GM21447 (cell line): Measurements from ENCODE around the gene MCTP1.

ENCODE experiments used
- ATAC-seq: cut with Tn5 transposase; IDR thresholded peaks from one replicate; pipeline ENCODE4 v1.9.1; 2021; ENCODE audit not compliant: unreplicated experiment

MCTP1 gene

GRCh38 chr5:94891565-94891964 lies 393.3 kb downstream of the MCTP1 start:
- ATAC-seq: no peak

- ATAC-seq: no peak
Measured at GRCh38 chr5:94890907-94891306, 394.0 kb downstream of the MCTP1 start.

DNA sequence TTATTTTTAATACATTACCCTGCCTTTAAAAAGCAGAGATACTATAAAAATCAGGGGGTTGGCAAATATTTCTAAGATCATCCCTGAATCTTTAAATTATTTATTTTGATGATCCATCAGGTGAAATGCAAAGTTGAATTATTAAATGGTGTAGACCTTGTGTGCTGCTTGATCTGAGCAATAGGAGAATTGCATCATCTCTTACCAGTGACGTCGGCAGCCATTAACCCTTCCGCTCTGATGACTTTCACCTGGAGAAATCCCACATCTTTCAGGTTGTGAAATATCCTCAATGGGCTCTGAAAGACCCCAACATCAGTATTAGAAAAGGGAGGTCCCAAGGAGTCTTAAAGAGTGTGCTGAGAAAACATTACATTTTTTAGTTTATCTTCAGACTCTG lies 396.2 kb downstream of the MCTP1 start:
- no peak for ATAC-seq

DNA sequence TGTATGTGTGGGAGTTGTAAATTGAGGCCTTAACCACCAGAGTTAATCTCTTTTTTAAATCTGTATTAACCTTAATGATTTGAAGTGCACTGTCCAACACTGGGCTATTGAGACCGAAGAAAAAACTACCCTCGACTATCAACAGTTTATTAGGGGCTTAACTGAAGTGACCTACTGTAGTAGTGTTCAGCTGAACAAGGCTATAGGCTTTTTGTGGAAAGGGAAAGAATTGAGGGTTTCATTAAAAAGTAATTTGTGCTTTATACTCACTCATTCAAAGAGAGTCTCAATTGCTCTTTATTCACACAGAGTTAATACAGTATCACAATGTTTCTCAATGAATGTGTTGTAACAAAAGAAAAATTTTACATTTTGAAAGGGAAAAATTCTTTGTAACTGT lies 399.0 kb downstream of the MCTP1 start:
- ATAC-seq: no peak

- no peak for ATAC-seq
Measured at GRCh38 chr5:94884311-94884710, 400.6 kb downstream of the MCTP1 start.

- no peak for ATAC-seq
Measured at GRCh38 chr5:94872526-94872925, 412.4 kb downstream of the MCTP1 start.

- ATAC-seq: no peak
Measured at GRCh38 chr5:94870511-94871183, 414.2 kb downstream of the MCTP1 start.

GRCh38 chr5:94869921-94870320 lies 415.0 kb downstream of the MCTP1 start:
- ATAC-seq: no peak

DNA sequence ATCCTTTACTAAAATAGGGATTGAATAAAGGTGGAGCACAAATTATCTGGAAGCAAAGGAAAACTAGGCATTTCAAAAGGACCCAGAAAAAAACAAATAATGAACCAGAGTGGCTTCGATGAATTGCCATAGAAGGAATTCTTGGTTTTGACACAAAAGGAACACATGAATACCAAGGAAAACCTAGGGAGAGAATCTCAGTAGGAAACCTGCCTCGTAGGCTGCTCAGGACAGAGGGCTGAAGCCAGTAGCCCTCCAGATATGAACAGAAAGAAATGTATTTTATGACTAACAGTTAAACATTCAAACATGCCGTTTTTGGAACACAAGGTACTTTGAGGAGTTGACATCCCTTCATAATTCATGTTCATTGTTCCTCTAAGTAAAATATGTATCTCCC lies 420.9 kb downstream of the MCTP1 start:
- no peak for ATAC-seq

GRCh38 chr5:94857111-94857510 lies 427.8 kb downstream of the MCTP1 start:
- no peak for ATAC-seq

DNA sequence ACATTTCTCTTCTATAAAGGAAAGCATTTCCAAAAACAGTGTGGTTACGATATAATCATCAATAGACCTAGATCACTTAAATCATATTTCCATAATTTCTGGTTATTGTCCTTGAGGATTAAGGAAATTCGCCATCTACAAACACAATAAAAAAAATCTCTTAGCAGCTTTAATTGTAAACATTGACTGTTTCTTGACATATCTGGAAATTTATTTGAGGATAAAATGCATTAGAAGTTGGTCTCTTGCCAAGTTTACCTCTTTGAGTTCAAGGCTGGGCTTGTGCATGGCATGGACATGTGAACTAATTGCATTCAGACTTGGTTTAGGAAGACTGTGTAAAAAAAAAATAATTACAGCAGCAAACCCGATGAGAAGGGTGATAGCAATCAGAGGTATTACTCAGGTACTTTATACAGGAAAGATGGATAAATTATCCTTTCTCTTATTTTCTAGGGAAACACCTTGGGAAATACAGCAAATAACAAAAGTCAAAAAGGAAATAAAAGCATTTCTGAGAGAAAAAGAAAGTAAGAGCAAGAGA lies 428.6 kb downstream of the MCTP1 start:
- ATAC-seq: no peak

DNA sequence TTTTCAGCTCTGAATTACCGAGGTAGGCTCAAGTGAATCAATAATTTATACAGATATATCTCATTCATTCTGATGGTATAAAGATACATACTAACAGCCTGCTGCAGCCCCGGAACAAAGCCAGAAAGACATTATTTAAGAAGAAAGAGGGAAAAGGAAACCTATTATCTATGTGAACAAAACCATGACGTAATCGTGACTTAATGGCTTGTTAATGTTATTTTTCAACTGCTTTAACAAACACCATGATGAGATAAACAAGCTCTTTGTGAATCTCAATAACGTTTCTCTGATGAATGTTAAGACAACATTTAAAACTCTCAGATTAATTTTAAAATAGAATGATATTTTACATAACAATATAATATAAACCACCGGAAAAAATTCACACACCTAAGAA lies 429.4 kb downstream of the MCTP1 start:
- ATAC-seq: no peak

DNA sequence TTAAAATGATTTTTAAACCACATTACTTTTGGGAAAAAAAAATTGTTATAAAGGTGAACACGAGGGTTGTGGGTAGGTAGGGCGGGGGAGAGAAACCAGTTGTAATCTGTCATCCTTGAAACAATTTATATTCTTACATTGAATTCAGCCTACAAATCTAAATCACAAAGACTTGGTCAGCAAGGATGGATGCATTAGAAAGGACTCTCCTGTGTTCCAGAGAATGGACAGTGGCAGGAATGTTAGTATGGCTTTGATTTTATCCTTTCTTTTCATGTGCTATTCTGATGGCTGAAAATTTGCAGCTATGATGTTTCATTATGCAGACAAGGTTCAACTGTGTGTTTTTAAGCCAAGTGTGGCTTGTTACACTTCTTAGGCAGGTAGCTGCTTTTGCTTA lies 431.8 kb downstream of the MCTP1 start:
- no peak for ATAC-seq

GRCh38 chr5:94850960-94851359 lies 433.9 kb downstream of the MCTP1 start:
- ATAC-seq: no peak

DNA sequence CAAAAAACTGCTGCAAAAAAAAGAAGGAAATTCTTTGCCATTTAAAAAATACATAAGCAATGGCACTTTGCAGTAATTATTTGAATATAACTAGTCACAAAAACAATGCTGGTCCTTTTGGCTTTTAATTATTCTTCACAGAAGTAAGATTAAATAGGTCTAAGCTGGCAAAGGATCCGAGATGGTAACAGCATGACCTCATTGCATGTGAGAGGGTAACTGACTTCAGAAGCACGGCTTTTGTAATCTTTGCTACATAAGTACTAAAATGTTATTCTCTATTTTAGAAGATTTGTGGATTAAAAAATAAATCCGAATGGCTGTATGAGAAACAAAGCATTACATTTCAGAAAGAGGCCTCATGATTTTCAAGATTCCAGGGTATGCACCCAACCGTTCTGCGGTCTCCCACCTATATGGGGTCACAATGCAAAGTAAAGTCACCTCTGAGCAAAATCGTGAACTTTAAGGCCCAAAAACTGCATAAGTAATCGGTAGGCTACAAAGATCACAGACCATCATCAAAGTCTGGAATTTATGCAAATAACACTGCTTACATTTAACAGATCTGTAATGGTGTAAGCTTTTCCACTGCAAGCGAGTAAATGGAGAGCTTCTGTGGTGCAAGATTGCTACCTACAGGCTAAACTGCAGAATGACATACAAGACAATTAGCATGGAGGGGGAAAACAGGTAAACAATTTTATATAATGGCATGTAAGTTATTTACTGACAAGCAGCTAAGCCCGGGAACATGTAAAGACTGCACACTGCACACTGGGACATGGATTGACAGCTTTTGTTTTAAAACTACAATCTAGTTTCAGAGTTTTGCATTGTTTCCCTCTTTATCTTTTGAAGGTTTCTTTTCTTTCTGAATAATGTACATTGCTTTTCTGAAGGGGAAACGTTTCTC lies 434.8 kb downstream of the MCTP1 start:
- ATAC-seq: peak; percentile 96

- no peak for ATAC-seq
Measured at GRCh38 chr5:94849324-94849723, 435.6 kb downstream of the MCTP1 start.

GRCh38 chr5:94847726-94848125 lies 437.2 kb downstream of the MCTP1 start:
- no peak for ATAC-seq

DNA sequence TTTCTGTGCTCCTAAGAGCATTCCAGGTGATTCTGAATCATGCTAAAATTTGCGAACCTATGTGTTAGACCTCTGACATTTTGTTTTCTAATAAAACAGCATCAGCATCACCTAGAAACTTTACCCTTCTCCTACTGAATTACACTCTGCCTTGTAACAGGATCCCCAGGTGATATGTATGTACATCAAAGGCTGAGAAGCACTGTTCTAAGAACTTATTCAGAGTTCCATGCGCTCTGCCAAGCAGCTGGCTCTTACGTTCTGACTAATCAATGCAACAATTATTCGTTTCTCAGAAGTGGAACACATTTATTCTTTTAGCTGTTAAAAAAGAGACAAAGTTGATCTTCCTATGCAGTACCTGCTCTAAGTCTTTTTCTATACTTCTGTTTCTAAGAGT lies 437.9 kb downstream of the MCTP1 start:
- ATAC-seq: no peak

DNA sequence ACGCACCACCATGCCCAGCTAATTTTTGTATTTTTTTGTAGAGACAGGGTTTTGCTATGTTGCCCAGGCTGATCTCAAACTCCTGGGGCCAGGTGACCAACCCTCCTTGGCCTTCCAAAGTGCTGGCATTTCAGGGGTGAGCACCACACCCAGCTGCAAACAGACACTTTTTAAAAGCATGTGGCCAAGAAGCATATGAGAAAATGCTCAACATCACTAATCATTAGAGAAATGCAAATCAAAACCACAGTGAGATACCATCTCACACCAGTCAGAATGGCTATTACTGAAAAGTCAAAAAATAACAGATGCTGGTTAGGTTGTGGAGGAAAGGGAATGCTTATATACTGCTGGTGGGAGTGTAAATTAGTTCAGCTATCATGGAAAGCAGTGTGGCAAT lies 439.2 kb downstream of the MCTP1 start:
- peak; percentile 45 for ATAC-seq

DNA sequence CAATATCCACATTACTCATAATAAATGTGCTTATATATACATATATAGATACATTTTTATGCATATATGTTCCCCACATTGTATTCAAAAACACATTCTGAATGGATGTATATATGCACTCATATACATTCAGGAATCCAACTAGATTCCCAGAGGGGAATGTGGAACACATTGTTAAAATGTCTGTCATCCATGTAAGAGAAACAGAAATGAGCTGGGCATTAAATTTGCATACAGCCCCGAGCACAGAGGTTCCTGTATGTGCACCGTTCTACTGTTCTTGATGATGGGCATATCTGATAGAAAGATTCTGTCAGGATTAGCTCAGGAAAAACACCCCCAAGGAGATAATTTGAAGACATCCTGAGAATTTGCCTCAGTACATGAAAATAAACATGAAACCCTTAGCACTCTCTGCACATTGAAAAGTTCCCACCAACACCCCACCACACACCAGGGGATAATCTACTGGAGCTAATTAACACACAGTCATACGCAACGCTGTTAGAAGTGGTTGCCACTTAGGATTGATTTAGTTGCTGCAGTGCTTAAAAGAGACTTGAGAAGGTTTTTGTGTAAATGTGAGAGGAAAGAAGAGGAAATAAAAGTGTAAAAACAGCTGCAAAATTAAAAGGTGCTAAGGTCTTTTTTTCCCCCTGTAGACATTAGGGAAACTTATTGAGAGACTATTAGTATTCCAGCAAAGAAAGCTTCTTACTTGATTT lies 443.1 kb downstream of the MCTP1 start:
- ATAC-seq: no peak

DNA sequence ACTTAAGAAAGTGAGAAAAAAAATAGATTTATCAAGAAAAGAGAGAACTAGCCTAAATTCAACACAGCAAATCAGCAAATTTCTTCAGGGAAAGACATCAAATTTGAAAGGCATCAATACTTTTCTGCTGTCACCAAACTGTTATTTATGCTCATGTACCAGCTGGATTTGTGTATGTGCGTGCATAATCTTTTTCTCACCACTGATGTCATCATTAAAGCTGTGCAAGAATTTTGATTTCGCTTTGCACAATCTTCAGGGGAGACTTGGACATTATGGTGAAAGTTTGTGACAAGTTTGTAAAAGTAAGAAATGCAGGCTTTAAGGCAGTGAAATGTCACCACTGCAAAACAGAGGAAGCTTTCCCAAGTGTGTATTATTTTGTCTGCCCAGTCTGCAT lies 451.0 kb downstream of the MCTP1 start:
- ATAC-seq: no peak
